SK-N-SH treated with all-trans-retinoic acid at 6 μM for 48 hours (cell line): ENCODE results near the gene OR13J1.

Experiments
- ATAC-seq: fragments of 200-7000 bp; cut with Tn5 transposase; 3 replicates; pipeline ENCODE4 v1.9.1; 2020; ENCODE audit warnings: mild to moderate bottlenecking, moderate library complexity
- BACH2 ChIP-seq: fragments of 250-450 bp; sonication (Bioruptor Pico); IDR thresholded peaks from 2 replicates; pipeline ENCODE4 v1.9.0; 2021; ENCODE audit warnings: mild to moderate bottlenecking, borderline replicate concordance
- ESRRG ChIP-seq: fragments of 250-450 bp; sonication (Bioruptor Pico); IDR thresholded peaks from 2 replicates; pipeline ENCODE4 v1.6.1; 2021; ENCODE audit warnings: mild to moderate bottlenecking
- GLIS3 ChIP-seq: fragments of 250-450 bp; sonication (Bioruptor Pico); IDR thresholded peaks from 2 replicates; pipeline ENCODE4 v1.5.0; 2020; ENCODE audit warnings: mild to moderate bottlenecking, moderate library complexity
- ISL1 ChIP-seq: fragments of 250-450 bp; sonication (Bioruptor Pico); IDR thresholded peaks from 2 replicates; pipeline ENCODE4 v2.1.2; 2022; ENCODE audit warnings: mild to moderate bottlenecking, moderate library complexity
- OSR1 ChIP-seq: fragments of 250-450 bp; sonication (Bioruptor Pico); IDR thresholded peaks from 2 replicates; pipeline ENCODE4 v1.8.0; 2022; ENCODE audit warnings: moderate library complexity, mild to moderate bottlenecking, inconsistent platforms
- PPARA ChIP-seq: fragments of 250-450 bp; sonication (Bioruptor Pico); IDR thresholded peaks from 2 replicates; pipeline ENCODE4 v1.5.0; 2020; ENCODE audit warnings: mild to moderate bottlenecking, borderline replicate concordance
- RARB ChIP-seq: fragments of 250-450 bp; sonication (Bioruptor Pico); IDR thresholded peaks from 2 replicates; pipeline ENCODE4 v1.8.0; 2021; ENCODE audit warnings: mild to moderate bottlenecking, moderate library complexity
- SNAI2 ChIP-seq: fragments of 250-450 bp; sonication (Bioruptor Pico); IDR thresholded peaks from 2 replicates; pipeline ENCODE4 v1.5.0; 2020; ENCODE audit warnings: mild to moderate bottlenecking, moderate library complexity
- TCF4 ChIP-seq: fragments of 250-450 bp; sonication (Bioruptor Pico); IDR thresholded peaks from 2 replicates; pipeline ENCODE4 v1.8.0; 2021; ENCODE audit warnings: mild to moderate bottlenecking, moderate library complexity, borderline replicate concordance
- TOX ChIP-seq: fragments of 250-450 bp; sonication (Bioruptor Pico); IDR thresholded peaks from 2 replicates; pipeline ENCODE4 v1.8.0; 2021; ENCODE audit warnings: mild to moderate bottlenecking, moderate library complexity, borderline replicate concordance
- ZC3H10 ChIP-seq: fragments of 250-450 bp; sonication (Bioruptor Pico); IDR thresholded peaks from 2 replicates; pipeline ENCODE4 v1.5.1; 2021; ENCODE audit warnings: mild to moderate bottlenecking, moderate library complexity
- ZFP3 ChIP-seq: fragments of 250-450 bp; sonication (Bioruptor Pico); IDR thresholded peaks from 2 replicates; pipeline ENCODE4 v1.5.0; 2020; ENCODE audit warnings: mild to moderate bottlenecking, moderate library complexity
- ZFP30 ChIP-seq: fragments of 450-650 bp; formaldehyde crosslinking; IDR thresholded peaks from 2 replicates; pipeline ENCODE4 v1.5.0; 2022; ENCODE audit warnings: mild to moderate bottlenecking, moderate library complexity
- ZNF565 ChIP-seq: fragments of 450-650 bp; formaldehyde crosslinking; conservative IDR thresholded peaks from 2 replicates; pipeline ENCODE4 v1.5.0; 2020; ENCODE audit warnings: low read depth, mild to moderate bottlenecking, moderate library complexity
- ZNF70 ChIP-seq: fragments of 450-650 bp; formaldehyde crosslinking; IDR thresholded peaks from 2 replicates; pipeline ENCODE4 v1.5.0; 2020; ENCODE audit warnings: mild to moderate bottlenecking, moderate library complexity
- ZNF8 ChIP-seq: fragments of 450-650 bp; formaldehyde crosslinking; IDR thresholded peaks from 2 replicates; pipeline ENCODE4 v1.5.0; 2020; ENCODE audit warnings: mild to moderate bottlenecking, moderate library complexity
- TF ChIP-seq, protein P1 (sequence below): fragments of 250-450 bp; sonication (Bioruptor Pico); IDR thresholded peaks from 2 replicates; pipeline ENCODE4 v1.8.0; 2020; ENCODE audit warnings: mild to moderate bottlenecking, moderate library complexity, borderline replicate concordance
- TF ChIP-seq, protein P2 (sequence below): fragments of 250-450 bp; sonication (Bioruptor Pico); IDR thresholded peaks from 2 replicates; pipeline ENCODE4 v1.5.0; 2020; ENCODE audit warnings: mild to moderate bottlenecking, moderate library complexity
- TF ChIP-seq, protein P3 (sequence below): fragments of 250-450 bp; sonication (Bioruptor Pico); IDR thresholded peaks from 2 replicates; pipeline ENCODE4 v1.5.1; 2020; ENCODE audit warnings: low read depth, mild to moderate bottlenecking, moderate library complexity
- TF ChIP-seq, protein P4 (sequence below): fragments of 250-450 bp; sonication (Bioruptor Pico); IDR thresholded peaks from 2 replicates; pipeline ENCODE4 v1.5.1; 2021; ENCODE audit warnings: mild to moderate bottlenecking, moderate library complexity

The OR13J1 gene

DNA sequence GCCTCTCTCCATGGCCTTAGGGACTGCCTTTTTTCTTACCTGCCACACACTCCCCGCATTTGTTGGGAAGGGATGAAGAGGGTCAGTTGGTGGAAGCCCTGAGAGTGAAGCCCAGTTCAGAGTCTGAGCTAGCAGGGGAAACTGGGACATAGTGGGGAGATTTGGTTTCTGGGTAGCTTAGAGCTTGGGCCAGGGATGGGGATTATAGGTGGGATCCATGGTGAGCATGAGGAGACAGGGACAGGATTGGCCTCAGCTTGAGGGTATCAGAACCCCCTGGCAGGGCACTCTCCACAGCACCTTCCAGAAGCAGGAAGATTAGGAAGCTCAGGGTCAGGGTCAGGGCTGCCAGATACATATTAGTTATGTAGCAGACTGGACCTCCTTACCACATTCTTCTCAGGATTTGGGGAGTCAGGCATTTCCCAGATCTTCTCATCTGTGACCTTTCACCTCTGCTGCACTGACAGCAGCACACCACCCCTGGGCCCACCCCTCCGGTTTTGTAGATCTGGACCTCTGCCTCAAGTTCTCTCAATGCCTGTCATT, 17.9 kb downstream of the OR13J1 start:
- ATAC-seq: no peak
- TF ChIP-seq ZNF70 (CRISPR knock-in tag) (no peak), TCF4 (CRISPR knock-in tag) (no peak), ZNF565 (CRISPR knock-in tag) (no peak), ZFP30 (CRISPR knock-in tag) (no peak), TOX (no peak), SNAI2 (CRISPR knock-in tag) (no peak)
- TF ChIP-seq, protein P1, sequence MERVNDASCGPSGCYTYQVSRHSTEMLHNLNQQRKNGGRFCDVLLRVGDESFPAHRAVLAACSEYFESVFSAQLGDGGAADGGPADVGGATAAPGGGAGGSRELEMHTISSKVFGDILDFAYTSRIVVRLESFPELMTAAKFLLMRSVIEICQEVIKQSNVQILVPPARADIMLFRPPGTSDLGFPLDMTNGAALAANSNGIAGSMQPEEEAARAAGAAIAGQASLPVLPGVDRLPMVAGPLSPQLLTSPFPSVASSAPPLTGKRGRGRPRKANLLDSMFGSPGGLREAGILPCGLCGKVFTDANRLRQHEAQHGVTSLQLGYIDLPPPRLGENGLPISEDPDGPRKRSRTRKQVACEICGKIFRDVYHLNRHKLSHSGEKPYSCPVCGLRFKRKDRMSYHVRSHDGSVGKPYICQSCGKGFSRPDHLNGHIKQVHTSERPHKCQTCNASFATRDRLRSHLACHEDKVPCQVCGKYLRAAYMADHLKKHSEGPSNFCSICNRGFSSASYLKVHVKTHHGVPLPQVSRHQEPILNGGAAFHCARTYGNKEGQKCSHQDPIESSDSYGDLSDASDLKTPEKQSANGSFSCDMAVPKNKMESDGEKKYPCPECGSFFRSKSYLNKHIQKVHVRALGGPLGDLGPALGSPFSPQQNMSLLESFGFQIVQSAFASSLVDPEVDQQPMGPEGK (CRISPR knock-in tag): no peak
- TF ChIP-seq, all 23 proteins: peak for 0

DNA sequence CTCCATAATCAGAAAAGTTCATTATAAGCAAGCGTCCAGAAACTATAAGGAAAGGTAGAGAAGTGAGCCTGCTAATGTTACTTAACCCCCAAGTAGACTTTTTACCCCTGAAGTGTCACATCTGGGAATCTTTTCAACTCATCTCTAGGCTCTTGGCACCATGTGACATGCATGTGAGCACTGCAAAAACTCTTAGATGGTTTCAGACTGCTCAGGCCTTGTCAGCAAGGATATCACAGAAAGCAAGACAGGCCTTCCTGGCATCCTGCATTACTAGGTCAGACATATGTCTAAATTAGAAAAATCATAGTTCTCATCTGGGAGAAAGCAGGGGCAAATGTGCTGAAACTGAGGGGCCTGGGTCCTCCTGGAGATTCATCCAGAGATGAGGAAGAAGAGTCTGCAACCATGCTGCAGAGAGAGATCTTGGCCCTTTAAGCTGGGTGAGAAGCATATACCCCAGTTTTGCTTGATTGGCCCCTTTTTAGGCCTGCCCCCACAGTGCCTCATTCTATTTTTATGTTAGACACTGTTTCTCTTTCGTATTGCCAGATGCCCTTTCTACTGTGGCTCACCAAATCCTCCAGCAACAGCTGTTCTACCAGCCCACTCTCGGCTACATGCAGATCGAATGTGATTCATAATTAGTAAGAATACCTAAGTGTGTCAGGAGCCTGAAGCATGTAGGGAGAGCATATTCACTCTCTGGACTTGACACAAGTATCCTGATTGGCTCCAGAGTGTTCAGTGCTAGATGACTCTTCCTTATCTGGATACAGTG, 22.2 kb downstream of the OR13J1 start:
- peak; percentile 81 for ATAC-seq
- TF ChIP-seq ESRRG: no peak
- TF ChIP-seq, protein P2, sequence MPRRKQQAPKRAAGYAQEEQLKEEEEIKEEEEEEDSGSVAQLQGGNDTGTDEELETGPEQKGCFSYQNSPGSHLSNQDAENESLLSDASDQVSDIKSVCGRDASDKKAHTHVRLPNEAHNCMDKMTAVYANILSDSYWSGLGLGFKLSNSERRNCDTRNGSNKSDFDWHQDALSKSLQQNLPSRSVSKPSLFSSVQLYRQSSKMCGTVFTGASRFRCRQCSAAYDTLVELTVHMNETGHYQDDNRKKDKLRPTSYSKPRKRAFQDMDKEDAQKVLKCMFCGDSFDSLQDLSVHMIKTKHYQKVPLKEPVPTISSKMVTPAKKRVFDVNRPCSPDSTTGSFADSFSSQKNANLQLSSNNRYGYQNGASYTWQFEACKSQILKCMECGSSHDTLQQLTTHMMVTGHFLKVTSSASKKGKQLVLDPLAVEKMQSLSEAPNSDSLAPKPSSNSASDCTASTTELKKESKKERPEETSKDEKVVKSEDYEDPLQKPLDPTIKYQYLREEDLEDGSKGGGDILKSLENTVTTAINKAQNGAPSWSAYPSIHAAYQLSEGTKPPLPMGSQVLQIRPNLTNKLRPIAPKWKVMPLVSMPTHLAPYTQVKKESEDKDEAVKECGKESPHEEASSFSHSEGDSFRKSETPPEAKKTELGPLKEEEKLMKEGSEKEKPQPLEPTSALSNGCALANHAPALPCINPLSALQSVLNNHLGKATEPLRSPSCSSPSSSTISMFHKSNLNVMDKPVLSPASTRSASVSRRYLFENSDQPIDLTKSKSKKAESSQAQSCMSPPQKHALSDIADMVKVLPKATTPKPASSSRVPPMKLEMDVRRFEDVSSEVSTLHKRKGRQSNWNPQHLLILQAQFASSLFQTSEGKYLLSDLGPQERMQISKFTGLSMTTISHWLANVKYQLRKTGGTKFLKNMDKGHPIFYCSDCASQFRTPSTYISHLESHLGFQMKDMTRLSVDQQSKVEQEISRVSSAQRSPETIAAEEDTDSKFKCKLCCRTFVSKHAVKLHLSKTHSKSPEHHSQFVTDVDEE (CRISPR knock-in tag): no peak
- TF ChIP-seq ZFP3 (CRISPR knock-in tag): no peak
- TF ChIP-seq, protein P1 (CRISPR knock-in tag): no peak
- no peak for TF ChIP-seq ZFP30 (CRISPR knock-in tag)
- no peak for TF ChIP-seq TCF4 (CRISPR knock-in tag)
- TF ChIP-seq, protein P3, sequence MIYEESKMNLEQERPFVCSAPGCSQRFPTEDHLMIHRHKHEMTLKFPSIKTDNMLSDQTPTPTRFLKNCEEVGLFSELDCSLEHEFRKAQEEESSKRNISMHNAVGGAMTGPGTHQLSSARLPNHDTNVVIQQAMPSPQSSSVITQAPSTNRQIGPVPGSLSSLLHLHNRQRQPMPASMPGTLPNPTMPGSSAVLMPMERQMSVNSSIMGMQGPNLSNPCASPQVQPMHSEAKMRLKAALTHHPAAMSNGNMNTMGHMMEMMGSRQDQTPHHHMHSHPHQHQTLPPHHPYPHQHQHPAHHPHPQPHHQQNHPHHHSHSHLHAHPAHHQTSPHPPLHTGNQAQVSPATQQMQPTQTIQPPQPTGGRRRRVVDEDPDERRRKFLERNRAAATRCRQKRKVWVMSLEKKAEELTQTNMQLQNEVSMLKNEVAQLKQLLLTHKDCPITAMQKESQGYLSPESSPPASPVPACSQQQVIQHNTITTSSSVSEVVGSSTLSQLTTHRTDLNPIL (CRISPR knock-in tag): no peak
- no peak for TF ChIP-seq RARB (CRISPR knock-in tag)
- no peak for TF ChIP-seq SNAI2 (CRISPR knock-in tag)
- no peak for TF ChIP-seq OSR1 (CRISPR knock-in tag)
- no peak for TF ChIP-seq GLIS3 (CRISPR knock-in tag)
- TF ChIP-seq BACH2 (CRISPR knock-in tag): no peak
- no peak for TF ChIP-seq PPARA
- no peak for TF ChIP-seq ZNF565 (CRISPR knock-in tag)
- no peak for TF ChIP-seq ZC3H10 (CRISPR knock-in tag)
- no peak for TF ChIP-seq ISL1 (CRISPR knock-in tag)
- TF ChIP-seq ZNF8 (CRISPR knock-in tag): no peak
- TF ChIP-seq, all 23 proteins: peak for 0

DNA sequence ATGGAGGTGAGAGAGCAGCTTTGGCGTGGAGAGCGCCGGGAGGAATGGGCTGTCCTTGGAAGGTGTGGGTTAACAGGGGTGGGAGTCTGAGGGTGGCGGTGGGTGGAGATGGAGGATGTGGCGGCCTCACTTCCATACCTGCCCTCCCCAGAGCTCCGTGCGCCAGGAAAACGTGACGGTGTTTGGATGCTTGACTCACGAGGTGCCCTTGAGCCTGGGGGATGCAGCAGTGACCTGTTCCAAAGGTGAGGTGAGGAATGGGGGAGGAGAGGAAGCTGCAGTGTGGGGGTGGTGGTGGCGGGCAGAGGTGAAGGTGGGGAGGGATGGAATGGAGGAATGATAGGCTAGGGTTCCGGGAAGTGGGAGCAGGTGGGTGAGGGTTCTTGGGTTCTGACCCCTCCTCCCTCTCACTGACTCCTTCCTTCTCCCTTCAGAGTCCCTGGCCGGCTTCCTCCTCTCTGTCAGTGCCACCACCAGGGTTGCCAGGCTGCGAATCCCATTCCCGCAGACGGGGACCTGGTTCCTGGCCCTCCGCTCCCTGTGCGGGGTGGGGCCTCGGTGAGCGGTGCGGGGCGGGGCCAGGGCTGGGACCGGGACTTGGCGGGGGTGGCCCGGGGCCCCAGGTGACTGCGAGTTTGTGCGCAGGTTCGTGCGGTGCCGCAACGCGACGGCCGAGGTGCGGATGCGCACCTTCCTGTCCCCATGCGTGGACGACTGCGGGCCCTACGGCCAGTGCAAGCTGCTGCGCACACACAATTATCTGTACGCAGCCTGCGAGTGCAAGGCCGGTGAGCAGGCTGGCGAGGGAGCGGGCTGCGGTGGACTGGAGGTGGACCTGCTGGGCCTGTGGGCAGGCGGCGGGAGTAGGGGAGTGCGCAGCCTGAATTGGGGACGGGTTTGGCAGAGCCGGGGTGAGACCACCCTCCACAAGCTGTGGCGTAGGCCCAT, 24.1 kb downstream of the OR13J1 start:
- TF ChIP-seq, protein P4, sequence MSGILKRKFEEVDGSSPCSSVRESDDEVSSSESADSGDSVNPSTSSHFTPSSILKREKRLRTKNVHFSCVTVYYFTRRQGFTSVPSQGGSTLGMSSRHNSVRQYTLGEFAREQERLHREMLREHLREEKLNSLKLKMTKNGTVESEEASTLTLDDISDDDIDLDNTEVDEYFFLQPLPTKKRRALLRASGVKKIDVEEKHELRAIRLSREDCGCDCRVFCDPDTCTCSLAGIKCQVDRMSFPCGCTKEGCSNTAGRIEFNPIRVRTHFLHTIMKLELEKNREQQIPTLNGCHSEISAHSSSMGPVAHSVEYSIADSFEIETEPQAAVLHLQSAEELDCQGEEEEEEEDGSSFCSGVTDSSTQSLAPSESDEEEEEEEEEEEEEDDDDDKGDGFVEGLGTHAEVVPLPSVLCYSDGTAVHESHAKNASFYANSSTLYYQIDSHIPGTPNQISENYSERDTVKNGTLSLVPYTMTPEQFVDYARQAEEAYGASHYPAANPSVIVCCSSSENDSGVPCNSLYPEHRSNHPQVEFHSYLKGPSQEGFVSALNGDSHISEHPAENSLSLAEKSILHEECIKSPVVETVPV: no peak
- TF ChIP-seq ZNF8 (CRISPR knock-in tag): no peak
- no peak for TF ChIP-seq OSR1 (CRISPR knock-in tag)
- ATAC-seq: no peak
